Measurements from ENCODE around the gene ST6GALNAC4. TPM values are rescaled to one million over a fixed set of nuclear protein-coding genes. Genes with fewer than 3 reads are reported as not detected.
A peak's percentile ranks its signal among the peaks of the same experiment; 100 is the strongest.
"Not testable (repeated sequence)": the region's sequence is repeated elsewhere in the genome, so short reads cannot be mapped to it uniquely, and the experiment has no call there.

The ST6GALNAC4 gene
- total RNA-seq, 1 experiment from 2014 or later, result 26.9 TPM

- Histone ChIP-seq H3K27me3 (no peaks in the 10 kb centered on the region), H3K9me3 (no peaks in the 10 kb centered on the region), H3K36me3 (peaks cover 10% of the 10 kb centered on the region), H3K4me3 (no peak overlapping the region)
- DNase-seq, result peak; percentile 34
Observed at GRCh38 chr9:127875306-127875966, 41.4 kb downstream of the ST6GALNAC4 start.

GRCh38 chr9:127874301-127875221 lies 42.3 kb downstream of the ST6GALNAC4 start:
- H3K27me3 ChIP-seq, result no peaks in the 10 kb centered on the region
- no peak overlapping the region for H3K4me3 ChIP-seq
- DNase-seq, result no peak

GRCh38 chr9:127873886-127874285 lies 43.0 kb downstream of the ST6GALNAC4 start:
- H3K27me3 ChIP-seq, result no peaks in the 10 kb centered on the region
- H3K9me3 ChIP-seq, result no peaks in the 10 kb centered on the region
- DNase-seq, result peak; percentile 83
- no peak overlapping the region for H3K4me3 ChIP-seq
- peaks cover 10% of the 10 kb centered on the region for H3K36me3 ChIP-seq

More at GRCh38 chr9:127874301-127875221, 42.3 kb downstream of the ST6GALNAC4 start:
- H3K9me3 ChIP-seq, result no peaks in the 10 kb centered on the region
- peaks cover 10% of the 10 kb centered on the region for H3K36me3 ChIP-seq

- Histone ChIP-seq H3K36me3 (peaks cover 10% of the 10 kb centered on the region), H3K27me3 (no peaks in the 10 kb centered on the region), H3K9me3 (no peaks in the 10 kb centered on the region), H3K4me3 (no peak overlapping the region)
- DNase-seq, result no peak
Observed at GRCh38 chr9:127873223-127873691, 43.6 kb downstream of the ST6GALNAC4 start.

GRCh38 chr9:127872369-127873222 lies 44.2 kb downstream of the ST6GALNAC4 start:
- H3K27me3 ChIP-seq, result no peaks in the 10 kb centered on the region
- no peaks in the 10 kb centered on the region for H3K9me3 ChIP-seq
- no peak overlapping the region for H3K4me3 ChIP-seq
- peaks cover 10% of the 10 kb centered on the region for H3K36me3 ChIP-seq
- DNase-seq, result no peak

- DNase-seq, result no peak
- Histone ChIP-seq H3K4me3 (no peak overlapping the region), H3K27me3 (no peaks in the 10 kb centered on the region), H3K36me3 (peaks cover 14% of the 10 kb centered on the region), H3K9me3 (no peaks in the 10 kb centered on the region)
Observed at GRCh38 chr9:127871531-127871930, 45.3 kb downstream of the ST6GALNAC4 start.

- H3K4me3 ChIP-seq, result no peak overlapping the region
- no peak for DNase-seq
- H3K9me3 ChIP-seq, result no peaks in the 10 kb centered on the region
Observed at GRCh38 chr9:127870887-127871286, 46.0 kb downstream of the ST6GALNAC4 start.

GRCh38 chr9:127870153-127870491 lies 46.7 kb downstream of the ST6GALNAC4 start:
- H3K4me3 ChIP-seq, DNase-seq, H3K27me3 ChIP-seq, H3K9me3 ChIP-seq: not testable (repeated sequence)
- peaks cover 14% of the 10 kb centered on the region for H3K36me3 ChIP-seq

More at GRCh38 chr9:127870887-127871286, 46.0 kb downstream of the ST6GALNAC4 start:
- Histone ChIP-seq H3K27me3 (no peaks in the 10 kb centered on the region), H3K36me3 (peaks cover 14% of the 10 kb centered on the region)

GRCh38 chr9:127869310-127870152 lies 47.3 kb downstream of the ST6GALNAC4 start:
- Histone ChIP-seq H3K9me3 (no peaks in the 10 kb centered on the region), H3K4me3 (no peak overlapping the region), H3K27me3 (no peaks in the 10 kb centered on the region), H3K36me3 (peaks cover 14% of the 10 kb centered on the region)
- peak; percentile 73 for DNase-seq

- Histone ChIP-seq H3K27me3 (no peaks in the 10 kb centered on the region), H3K9me3 (no peaks in the 10 kb centered on the region), H3K4me3 (no peak overlapping the region), H3K36me3 (peaks cover 12% of the 10 kb centered on the region)
- no peak for DNase-seq
Observed at GRCh38 chr9:127868278-127868902, 48.5 kb downstream of the ST6GALNAC4 start.

GRCh38 chr9:127867356-127868277 lies 49.2 kb downstream of the ST6GALNAC4 start:
- Histone ChIP-seq H3K36me3 (peaks cover 8% of the 10 kb centered on the region), H3K4me3 (no peak overlapping the region), H3K9me3 (no peaks in the 10 kb centered on the region), H3K27me3 (no peaks in the 10 kb centered on the region)
- DNase-seq, result no peak

GRCh38 chr9:127866535-127866934 lies 50.3 kb downstream of the ST6GALNAC4 start:
- Histone ChIP-seq H3K4me3 (no peak overlapping the region), H3K27me3 (no peaks in the 10 kb centered on the region), H3K36me3 (peaks cover 4% of the 10 kb centered on the region), H3K9me3 (no peaks in the 10 kb centered on the region)
- DNase-seq, result no peak

GRCh38 chr9:127865645-127866464 lies 51.0 kb downstream of the ST6GALNAC4 start:
- Histone ChIP-seq H3K4me3 (no peak overlapping the region), H3K9me3 (no peaks in the 10 kb centered on the region), H3K36me3 (peaks cover 4% of the 10 kb centered on the region; the same call in 1 of the 2 replicates), H3K27me3 (no peaks in the 10 kb centered on the region)
- no peak for DNase-seq

- DNase-seq, result no peak
- Histone ChIP-seq H3K36me3 (peaks cover 4% of the 10 kb centered on the region; the same call in 1 of the 2 replicates), H3K9me3 (no peaks in the 10 kb centered on the region), H3K4me3 (no peak overlapping the region), H3K27me3 (no peaks in the 10 kb centered on the region)
Observed at GRCh38 chr9:127863191-127863621, 53.6 kb downstream of the ST6GALNAC4 start.
